Mesenchymal stem cell (in vitro differentiated cells and primary cell): ENCODE data around the gene GAN.
"Not testable (repeated sequence)": the region's sequence is repeated elsewhere in the genome, so short reads cannot be mapped to it uniquely, and the experiment has no call there.

Source experiments
- DNase-seq: peaks from one replicate; pipeline ENCODE4 v3.0.0-alpha.2; 2013
- H2AFZ ChIP-seq: one replicate; pipeline ENCODE4 v1.6.1; 2013; ENCODE audit warnings: low read depth, mild to moderate bottlenecking, control low read depth, inconsistent platforms, low read length, moderate library complexity
- H2AK5ac ChIP-seq: 2 replicates; pipeline ENCODE4 v1.6.1; 2013; ENCODE audit warnings: low read length, moderate library complexity, mild to moderate bottlenecking, inconsistent platforms; ENCODE audit not compliant: severe bottlenecking
- H2BK120ac ChIP-seq: one replicate; pipeline ENCODE4 v1.6.1; 2013; ENCODE audit warnings: low read depth, mild to moderate bottlenecking, inconsistent platforms, low read length, moderate library complexity
- H2BK12ac ChIP-seq, 2 experiments: one replicate each; pipeline ENCODE4 v1.6.1; 2013; ENCODE audit warnings: inconsistent platforms in 2 of 2, low read length in 2 of 2, mild to moderate bottlenecking in 2 of 2, moderate library complexity in 2 of 2, control low read depth in 1 of 2
- H2BK15ac ChIP-seq: one replicate; pipeline ENCODE4 v1.6.1; 2013; ENCODE audit warnings: mild to moderate bottlenecking, low read depth, inconsistent platforms; ENCODE audit not compliant: poor library complexity, severe bottlenecking
- H2BK5ac ChIP-seq: 2 replicates; pipeline ENCODE4 v1.6.1; 2013; ENCODE audit warnings: low read depth, mild to moderate bottlenecking, low read length, control low read depth, inconsistent platforms; ENCODE audit not compliant: poor library complexity, severe bottlenecking
- H3K14ac ChIP-seq, 2 experiments: one replicate each; pipeline ENCODE4 v1.6.1; 2013; ENCODE audit warnings: inconsistent platforms in 2 of 2, low read length in 2 of 2, control low read depth in 1 of 2, mild to moderate bottlenecking in 1 of 2, moderate library complexity in 1 of 2
- H3K18ac ChIP-seq, 2 experiments: one replicate each; pipeline ENCODE4 v1.6.1; 2013; ENCODE audit warnings: inconsistent platforms in 2 of 2, low read length in 2 of 2, control low read depth in 1 of 2, low read depth in 1 of 2, mild to moderate bottlenecking in 1 of 2
- H3K23ac ChIP-seq, 2 experiments: one replicate each; pipeline ENCODE4 v1.6.1; 2013; ENCODE audit warnings: inconsistent platforms in 2 of 2, low read length in 2 of 2, mild to moderate bottlenecking in 2 of 2, moderate library complexity in 2 of 2, control low read depth in 1 of 2
- H3K27ac ChIP-seq: 2 replicates; pipeline ENCODE4 v1.5.1; 2013; ENCODE audit warnings: mild to moderate bottlenecking, moderate library complexity, low read length, control low read depth, inconsistent platforms; ENCODE audit not compliant: poor library complexity, severe bottlenecking
- H3K27me3 ChIP-seq, 2 experiments: 2 replicates each; pipeline versions ENCODE4 v1.6.1 to v1.7.0; 2013; ENCODE audit warnings: low read length in 2 of 2, mild to moderate bottlenecking in 2 of 2, moderate library complexity in 2 of 2, control low read depth in 1 of 2, inconsistent platforms in 1 of 2; ENCODE audit not compliant: control insufficient read depth in 1 of 2, insufficient read depth in 1 of 2
- H3K36me3 ChIP-seq, 2 experiments: 2 replicates each; pipeline versions ENCODE4 v1.6.1 to v1.7.0; 2013; ENCODE audit warnings: low read length in 2 of 2, control low read depth in 1 of 2, inconsistent platforms in 1 of 2, low read depth in 1 of 2, mild to moderate bottlenecking in 1 of 2; ENCODE audit not compliant: insufficient read depth in 2 of 2, control insufficient read depth in 1 of 2
- H3K4ac ChIP-seq, 2 experiments: one replicate each; pipeline ENCODE4 v1.6.1; 2013; ENCODE audit warnings: inconsistent platforms in 2 of 2, low read length in 2 of 2, mild to moderate bottlenecking in 2 of 2, moderate library complexity in 2 of 2, control low read depth in 1 of 2, low read depth in 1 of 2
- H3K4me1 ChIP-seq: 2 replicates; pipeline ENCODE4 v1.6.1; 2013; ENCODE audit warnings: low read depth, low read length, control low read depth; ENCODE audit not compliant: control insufficient read depth, insufficient read depth
- H3K4me2 ChIP-seq: 2 replicates; pipeline ENCODE4 v1.6.1; 2013; ENCODE audit warnings: low read length, mild to moderate bottlenecking, inconsistent platforms; ENCODE audit not compliant: poor library complexity, severe bottlenecking
- H3K4me3 ChIP-seq, 2 experiments: 2 replicates each; pipeline versions ENCODE4 v1.5.1 to v1.7.0; 2013; ENCODE audit warnings: low read length in 2 of 2, mild to moderate bottlenecking in 2 of 2, control low read depth in 1 of 2, low read depth in 1 of 2; ENCODE audit not compliant: insufficient read depth in 1 of 2
- H3K79me1 ChIP-seq: replicated peaks from 2 replicates; pipeline ENCODE4 v1.6.1; 2013; ENCODE audit warnings: mild to moderate bottlenecking, control low read depth, low read length, inconsistent platforms; ENCODE audit not compliant: poor library complexity, severe bottlenecking
- H3K9ac ChIP-seq: 2 replicates; pipeline ENCODE4 v1.7.0; 2013; ENCODE audit warnings: mild to moderate bottlenecking, low read length, moderate library complexity
- H3K9me3 ChIP-seq: 2 replicates; pipeline ENCODE4 v1.7.0; 2013; ENCODE audit warnings: mild to moderate bottlenecking, low read length; ENCODE audit not compliant: control insufficient read depth
- H4K8ac ChIP-seq: one replicate; pipeline ENCODE4 v1.6.1; 2013; ENCODE audit warnings: inconsistent platforms, mild to moderate bottlenecking, low read length, moderate library complexity
- H4K91ac ChIP-seq: one replicate; pipeline ENCODE4 v1.6.1; 2013; ENCODE audit warnings: mild to moderate bottlenecking, low read length, inconsistent platforms
- WGBS: methylation state at CpG from one replicate; pipeline ENCODE4 v1.1.7; 2013; ENCODE audit warnings: mixed read lengths; 5-methylcytosine and 5-hydroxymethylcytosine counted together

Gene GAN

GRCh38 chr16:81405002-81405401 is 90.2 kb downstream of the GAN start:
- not testable (repeated sequence) for H3K4me3 ChIP-seq, H4K8ac ChIP-seq, H3K79me1 ChIP-seq, H3K4me2 ChIP-seq, H3K14ac ChIP-seq, H3K36me3 ChIP-seq, H3K23ac ChIP-seq, H3K27ac ChIP-seq, DNase-seq, H2AK5ac ChIP-seq, H3K18ac ChIP-seq, H3K4ac ChIP-seq, H3K9ac ChIP-seq, H4K91ac ChIP-seq, H2BK12ac ChIP-seq, H2BK15ac ChIP-seq, H2BK5ac ChIP-seq, H3K9me3 ChIP-seq, H2BK120ac ChIP-seq, H2AFZ ChIP-seq
- Histone ChIP-seq H3K27me3 (peaks cover 0 to 12% of the 10 kb centered on the region in 2 experiments), H3K4me1 (peaks cover 17% of the 10 kb centered on the region)
- WGBS = 100% methylated on average over 1 of the region's 2 CpGs

GRCh38 chr16:81405702-81406113 is 90.9 kb downstream of the GAN start:
- peak; percentile 87 for DNase-seq
- Histone ChIP-seq H3K4ac (no peak overlapping the region), H3K9me3 (no peaks in the 10 kb centered on the region), H3K4me3 (no peak overlapping the region), H2BK5ac (no peak overlapping the region), H2AK5ac (no peak overlapping the region), H3K4me1 (peaks cover 19% of the 10 kb centered on the region), H3K18ac (peak overlapping the region in 1 of 2 experiments; percentile 42), H4K8ac (no peak overlapping the region), H2BK120ac (no peak overlapping the region), H3K27me3 (peaks cover 0 to 12% of the 10 kb centered on the region in 2 experiments), H3K9ac (no peak overlapping the region), H2BK15ac (peak overlapping the region; percentile 68), H3K14ac (no peak overlapping the region), H3K23ac (no peak overlapping the region), H4K91ac (no peak overlapping the region), H3K27ac (peak overlapping the region; percentile 83), H2AFZ (no peak overlapping the region), H3K4me2 (peak overlapping the region; percentile 31), H3K36me3 (no peaks in the 10 kb centered on the region), H3K79me1 (no peaks in the 10 kb centered on the region), H2BK12ac (peak overlapping the region in 1 of 2 experiments; percentile 35)
- WGBS = 8% methylated on average over 11 of the region's 11 CpGs

- Histone ChIP-seq H2BK120ac (no peak overlapping the region), H3K18ac (no peak overlapping the region), H3K36me3 (no peaks in the 10 kb centered on the region), H2BK5ac (no peak overlapping the region), H3K9ac (no peak overlapping the region), H2BK12ac (no peak overlapping the region), H3K4ac (no peak overlapping the region), H3K14ac (no peak overlapping the region), H3K4me1 (peaks cover 27% of the 10 kb centered on the region), H3K4me2 (no peak overlapping the region), H3K9me3 (no peaks in the 10 kb centered on the region), H3K27ac (no peak overlapping the region), H3K27me3 (peaks cover 0 to 18% of the 10 kb centered on the region in 2 experiments), H2AFZ (no peak overlapping the region), H4K8ac (no peak overlapping the region), H2BK15ac (no peak overlapping the region), H4K91ac (no peak overlapping the region), H3K23ac (no peak overlapping the region), H3K4me3 (no peak overlapping the region), H3K79me1 (no peaks in the 10 kb centered on the region), H2AK5ac (peak overlapping the region; percentile 7)
- DNase-seq = no peak
- WGBS = 94% methylated on average over 9 of the region's 9 CpGs
Measured at GRCh38 chr16:81408409-81408950, 93.7 kb downstream of the GAN start.

- no peak for DNase-seq
- Histone ChIP-seq H4K8ac (no peak overlapping the region), H2BK5ac (no peak overlapping the region), H3K4ac (no peak overlapping the region), H2AFZ (no peak overlapping the region), H3K36me3 (no peaks in the 10 kb centered on the region), H3K9me3 (no peaks in the 10 kb centered on the region), H2AK5ac (peak overlapping the region; percentile 7), H2BK15ac (no peak overlapping the region), H3K27me3 (peaks cover 0 to 17% of the 10 kb centered on the region in 2 experiments), H3K9ac (no peak overlapping the region), H4K91ac (no peak overlapping the region), H2BK12ac (no peak overlapping the region), H3K18ac (no peak overlapping the region), H3K79me1 (no peaks in the 10 kb centered on the region), H2BK120ac (no peak overlapping the region), H3K4me2 (no peak overlapping the region), H3K4me1 (peaks cover 22% of the 10 kb centered on the region), H3K23ac (no peak overlapping the region), H3K4me3 (no peak overlapping the region), H3K14ac (no peak overlapping the region), H3K27ac (no peak overlapping the region)
- 91% methylated on average over 13 of the region's 13 CpGs for WGBS
Measured at GRCh38 chr16:81409016-81409556, 94.3 kb downstream of the GAN start.
